Measurements from ENCODE around the gene ZNF224.

ZNF224 gene

DNA sequence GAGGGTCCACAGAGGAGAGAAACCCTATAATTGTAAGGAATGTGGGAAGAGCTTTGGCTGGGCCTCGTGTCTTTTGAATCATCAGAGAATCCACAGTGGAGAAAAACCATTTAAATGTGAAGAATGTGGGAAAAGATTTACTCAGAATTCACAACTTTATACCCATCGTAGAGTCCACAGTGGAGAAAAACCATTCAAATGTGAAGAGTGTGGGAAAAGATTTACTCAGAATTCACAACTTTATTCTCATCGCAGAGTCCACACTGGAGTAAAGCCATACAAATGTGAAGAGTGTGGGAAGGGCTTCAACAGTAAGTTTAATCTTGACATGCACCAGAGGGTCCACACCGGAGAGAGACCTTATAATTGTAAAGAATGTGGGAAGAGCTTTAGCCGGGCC is 37.8 kb downstream of the ZNF224 start:
- Histone ChIP-seq H3K4me3 (ENCODE audit: insufficient read depth in 1 of 2, low read depth in 1 of 2, low read length in 2 of 2) (peak overlapping the region in 1 of 2 experiments; percentile 3), H3K14ac (ENCODE audit: low read length in 2 of 2) (no peak overlapping the region), H4K91ac (ENCODE audit: low read length) (no peak overlapping the region), H2AK5ac (ENCODE audit: low read length, severe bottlenecking) (no peak overlapping the region), H3K36me3 (ENCODE audit: control insufficient read depth in 1 of 2, insufficient read depth in 2 of 2, low read depth in 1 of 2, low read length in 2 of 2) (peaks cover 15 to 58% of the 10 kb centered on the region in 2 experiments), H3K27me3 (ENCODE audit: control insufficient read depth in 1 of 2, insufficient read depth in 1 of 2, low read length in 2 of 2) (no peaks in the 10 kb centered on the region), H3K23ac (ENCODE audit: low read length in 2 of 2) (no peak overlapping the region), H2BK120ac (ENCODE audit: low read depth, low read length) (no peak overlapping the region), H3K9ac (ENCODE audit: low read length) (no peak overlapping the region), H2BK15ac (ENCODE audit: low read depth, poor library complexity, severe bottlenecking) (no peak overlapping the region), H2BK5ac (ENCODE audit: low read depth, low read length, poor library complexity, severe bottlenecking) (no peak overlapping the region), H3K4ac (ENCODE audit: low read depth in 1 of 2, low read length in 2 of 2) (no peak overlapping the region), H3K4me1 (ENCODE audit: control insufficient read depth, insufficient read depth, low read depth, low read length) (no peaks in the 10 kb centered on the region), H2BK12ac (ENCODE audit: low read length in 2 of 2) (no peak overlapping the region), H3K9me3 (ENCODE audit: control insufficient read depth, low read length) (peaks cover 51% of the 10 kb centered on the region), H3K18ac (ENCODE audit: low read depth in 1 of 2, low read length in 2 of 2) (no peak overlapping the region), H3K4me2 (ENCODE audit: low read length, poor library complexity, severe bottlenecking) (no peak overlapping the region), H3K79me1 (replicated peaks; ENCODE audit: low read length, poor library complexity, severe bottlenecking) (no peaks in the 10 kb centered on the region), H2AFZ (ENCODE audit: low read depth, low read length) (no peak overlapping the region), H4K8ac (ENCODE audit: low read length) (no peak overlapping the region), H3K27ac (ENCODE audit: low read length, poor library complexity, severe bottlenecking) (no peak overlapping the region)
- no peak for DNase-seq
- WGBS, result 96% methylated on average over 3 of the region's 5 CpGs

DNA sequence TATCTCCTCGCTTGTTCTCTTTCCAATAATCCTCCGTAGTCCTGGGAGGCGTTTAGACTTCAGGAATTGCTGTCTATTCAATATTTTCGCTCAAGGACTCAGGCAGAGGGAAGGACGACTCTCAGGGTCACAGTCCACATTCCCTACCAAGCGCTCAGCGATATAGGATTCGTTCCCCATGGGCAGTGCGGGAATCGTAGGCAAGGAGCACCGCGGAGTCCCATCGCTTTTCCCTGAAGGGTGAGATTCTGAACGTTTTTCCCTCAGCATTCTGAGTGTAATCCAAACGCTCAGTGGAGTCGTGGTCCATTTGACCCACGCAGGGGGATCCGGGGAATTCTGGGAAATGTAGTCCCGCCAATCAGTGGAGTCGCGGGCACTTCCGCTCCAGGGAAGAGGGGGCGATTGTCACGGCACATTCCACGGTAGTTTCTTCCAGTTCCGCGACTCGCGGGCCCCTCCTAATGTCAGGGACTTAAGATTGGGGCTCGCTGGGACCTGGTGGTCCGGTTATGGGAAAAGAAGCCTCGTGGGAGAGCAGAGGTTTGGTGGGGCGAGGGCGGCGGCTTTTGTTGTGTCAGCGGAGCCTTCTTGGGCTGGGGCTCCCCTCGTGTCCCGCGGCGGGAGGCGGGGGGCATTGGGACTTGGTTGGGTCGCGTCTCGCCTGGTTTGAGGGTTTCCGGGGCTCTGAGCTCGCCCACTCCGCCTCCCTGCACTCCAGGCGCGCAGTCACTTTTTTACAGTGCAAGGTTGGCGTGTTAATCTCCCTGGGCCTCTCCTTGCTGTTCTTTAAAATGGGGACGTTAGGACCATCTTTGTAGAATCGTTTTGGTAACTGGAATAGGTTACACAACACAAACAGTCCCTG is 47.3 kb downstream of the ZNF224 start, which contains the start of gene ZNF234:
Gene ZNF234 (plus strand): TSS at position 364 of the 868 bp plus-strand sequence. CDS start 3,079 bp downstream, outside the sequence.
- H3K9ac ChIP-seq (ENCODE audit: low read length), result peak within 1 kb of the TSS; percentile 89
- H2BK120ac ChIP-seq (ENCODE audit: low read depth, low read length), result peak within 1 kb of the TSS; percentile 66
- peak within 1 kb of the TSS in 1 of 2 experiments; percentile 83 for H3K14ac ChIP-seq (ENCODE audit: low read length in 2 of 2)
- peak within 1 kb of the TSS; percentile 63 to 77 for H3K18ac ChIP-seq (ENCODE audit: low read depth in 1 of 2, low read length in 2 of 2)
- H3K4me2 ChIP-seq (ENCODE audit: low read length, poor library complexity, severe bottlenecking), result peak within 1 kb of the TSS; percentile 81
- peak within 1 kb of the TSS; percentile 70 to 90 for H3K4ac ChIP-seq (ENCODE audit: low read depth in 1 of 2, low read length in 2 of 2)
- H2BK5ac ChIP-seq (ENCODE audit: low read depth, low read length, poor library complexity, severe bottlenecking), result no peak within 1 kb of the TSS
- H4K8ac ChIP-seq (ENCODE audit: low read length), result peak within 1 kb of the TSS; percentile 84
- H3K9me3 ChIP-seq (ENCODE audit: control insufficient read depth, low read length), result peaks cover 3% of the 10 kb centered on the region
- H3K36me3 ChIP-seq (ENCODE audit: control insufficient read depth in 1 of 2, insufficient read depth in 2 of 2, low read depth in 1 of 2, low read length in 2 of 2), result peaks cover 2 to 26% of the 10 kb centered on the region in 2 experiments
- no peak within 1 kb of the TSS for H2AK5ac ChIP-seq (ENCODE audit: low read length, severe bottlenecking)
- H2AFZ ChIP-seq (ENCODE audit: low read depth, low read length), result peak within 1 kb of the TSS; percentile 97
- H2BK15ac ChIP-seq (ENCODE audit: low read depth, poor library complexity, severe bottlenecking), result peak within 1 kb of the TSS; percentile 87
- H3K23ac ChIP-seq (ENCODE audit: low read length in 2 of 2), result peak within 1 kb of the TSS in 1 of 2 experiments; percentile 94
- under 1% methylated on average over 50 of the region's 52 CpGs for WGBS
- H3K4me3 ChIP-seq (ENCODE audit: insufficient read depth in 1 of 2, low read depth in 1 of 2, low read length in 2 of 2), result peak within 1 kb of the TSS; percentile 81 to 90
- DNase-seq, result peak; percentile 91
- H3K27ac ChIP-seq (ENCODE audit: low read length, poor library complexity, severe bottlenecking), result peak within 1 kb of the TSS; percentile 43
- peaks cover 14% of the 10 kb centered on the region for H3K79me1 ChIP-seq (replicated peaks; ENCODE audit: low read length, poor library complexity, severe bottlenecking)
- H2BK12ac ChIP-seq (ENCODE audit: low read length in 2 of 2), result no peak within 1 kb of the TSS
- H3K27me3 ChIP-seq (ENCODE audit: control insufficient read depth in 1 of 2, insufficient read depth in 1 of 2, low read length in 2 of 2), result no peaks in the 10 kb centered on the region
- no peaks in the 10 kb centered on the region for H3K4me1 ChIP-seq (ENCODE audit: control insufficient read depth, insufficient read depth, low read depth, low read length)
- H4K91ac ChIP-seq (ENCODE audit: low read length), result peak within 1 kb of the TSS; percentile 78

DNA sequence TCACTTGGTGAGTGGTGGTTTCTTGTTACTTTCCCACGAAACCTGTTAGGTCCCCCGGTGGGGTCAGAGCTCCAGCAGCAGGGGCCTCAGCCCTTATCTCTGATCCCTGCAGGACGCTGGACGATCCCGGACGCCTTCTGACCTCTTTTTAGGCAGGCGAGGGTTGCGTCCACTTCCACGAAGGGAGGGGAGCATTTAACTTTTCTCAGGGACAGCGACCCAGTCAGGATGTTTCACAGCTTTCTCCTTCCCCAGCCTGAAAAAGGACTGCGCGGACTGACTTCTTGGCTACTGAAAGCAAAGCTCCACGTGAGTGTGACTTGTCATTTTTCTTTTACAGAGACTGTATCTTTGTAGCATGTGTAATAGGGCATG is 47.9 kb downstream of the ZNF224 start:
- H4K91ac ChIP-seq (ENCODE audit: low read length), result no peak overlapping the region
- no peak overlapping the region for H3K23ac ChIP-seq (ENCODE audit: low read length in 2 of 2)
- H3K27ac ChIP-seq (ENCODE audit: low read length, poor library complexity, severe bottlenecking), result no peak overlapping the region
- no peak overlapping the region for H2BK5ac ChIP-seq (ENCODE audit: low read depth, low read length, poor library complexity, severe bottlenecking)
- peaks cover 3% of the 10 kb centered on the region for H3K9me3 ChIP-seq (ENCODE audit: control insufficient read depth, low read length)
- H2BK120ac ChIP-seq (ENCODE audit: low read depth, low read length), result no peak overlapping the region
- H3K4ac ChIP-seq (ENCODE audit: low read depth in 1 of 2, low read length in 2 of 2), result peak overlapping the region in 1 of 2 experiments; percentile 90
- H2AFZ ChIP-seq (ENCODE audit: low read depth, low read length), result peak overlapping the region; percentile 83
- peak; percentile 49 for DNase-seq
- H3K79me1 ChIP-seq (replicated peaks; ENCODE audit: low read length, poor library complexity, severe bottlenecking), result peaks cover 14% of the 10 kb centered on the region
- H3K4me1 ChIP-seq (ENCODE audit: control insufficient read depth, insufficient read depth, low read depth, low read length), result no peaks in the 10 kb centered on the region
- no peak overlapping the region for H2BK12ac ChIP-seq (ENCODE audit: low read length in 2 of 2)
- peaks cover 3 to 30% of the 10 kb centered on the region in 2 experiments for H3K36me3 ChIP-seq (ENCODE audit: control insufficient read depth in 1 of 2, insufficient read depth in 2 of 2, low read depth in 1 of 2, low read length in 2 of 2)
- H3K27me3 ChIP-seq (ENCODE audit: control insufficient read depth in 1 of 2, insufficient read depth in 1 of 2, low read length in 2 of 2), result no peaks in the 10 kb centered on the region
- WGBS, result 11% methylated on average over 11 of the region's 13 CpGs
- no peak overlapping the region for H4K8ac ChIP-seq (ENCODE audit: low read length)
- peak overlapping the region in 1 of 2 experiments; percentile 77 for H3K18ac ChIP-seq (ENCODE audit: low read depth in 1 of 2, low read length in 2 of 2)
- peak overlapping the region; percentile 81 for H3K4me2 ChIP-seq (ENCODE audit: low read length, poor library complexity, severe bottlenecking)
- peak overlapping the region; percentile 89 for H3K9ac ChIP-seq (ENCODE audit: low read length)
- H3K14ac ChIP-seq (ENCODE audit: low read length in 2 of 2), result peak overlapping the region in 1 of 2 experiments; percentile 83
- H3K4me3 ChIP-seq (ENCODE audit: insufficient read depth in 1 of 2, low read depth in 1 of 2, low read length in 2 of 2), result peak overlapping the region; percentile 81 to 90
- no peak overlapping the region for H2AK5ac ChIP-seq (ENCODE audit: low read length, severe bottlenecking)
- no peak overlapping the region for H2BK15ac ChIP-seq (ENCODE audit: low read depth, poor library complexity, severe bottlenecking)

DNA sequence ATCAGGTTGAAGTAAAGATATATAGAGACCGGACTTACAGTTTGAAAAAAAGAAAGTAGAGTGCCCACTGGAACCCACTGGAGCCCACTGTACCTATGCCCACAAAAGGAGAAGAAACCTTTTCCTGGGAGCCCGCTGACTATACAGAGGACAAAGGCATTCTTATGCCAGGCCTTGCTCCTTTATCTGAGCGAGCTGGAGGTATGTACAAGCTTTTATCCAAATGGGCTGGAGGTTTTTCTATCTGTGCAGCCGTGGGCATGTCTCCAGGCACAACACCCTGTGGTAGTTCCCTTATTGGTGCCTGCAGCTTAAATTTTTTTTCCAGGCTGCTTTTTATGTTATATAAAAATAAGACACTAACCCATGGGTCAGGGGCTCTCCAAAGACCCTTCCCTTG is 55.6 kb downstream of the ZNF224 start:
- H3K27ac ChIP-seq (ENCODE audit: low read length, poor library complexity, severe bottlenecking), result no peak overlapping the region
- H3K27me3 ChIP-seq (ENCODE audit: control insufficient read depth in 1 of 2, insufficient read depth in 1 of 2, low read length in 2 of 2), result no peaks in the 10 kb centered on the region
- no peak overlapping the region for H3K4ac ChIP-seq (ENCODE audit: low read depth in 1 of 2, low read length in 2 of 2)
- no peak overlapping the region for H3K9ac ChIP-seq (ENCODE audit: low read length)
- no peak overlapping the region for H3K14ac ChIP-seq (ENCODE audit: low read length in 2 of 2)
- H3K23ac ChIP-seq (ENCODE audit: low read length in 2 of 2), result no peak overlapping the region
- no peak overlapping the region for H3K4me3 ChIP-seq (ENCODE audit: insufficient read depth in 1 of 2, low read depth in 1 of 2, low read length in 2 of 2)
- H2AFZ ChIP-seq (ENCODE audit: low read depth, low read length), result no peak overlapping the region
- 91% methylated on average over 3 of the region's 4 CpGs for WGBS
- no peak overlapping the region for H2BK120ac ChIP-seq (ENCODE audit: low read depth, low read length)
- peaks cover 34 to 97% of the 10 kb centered on the region in 2 experiments for H3K36me3 ChIP-seq (ENCODE audit: control insufficient read depth in 1 of 2, insufficient read depth in 2 of 2, low read depth in 1 of 2, low read length in 2 of 2)
- H3K4me1 ChIP-seq (ENCODE audit: control insufficient read depth, insufficient read depth, low read depth, low read length), result no peaks in the 10 kb centered on the region
- H4K91ac ChIP-seq (ENCODE audit: low read length), result no peak overlapping the region
- no peak overlapping the region for H2AK5ac ChIP-seq (ENCODE audit: low read length, severe bottlenecking)
- peaks cover 3% of the 10 kb centered on the region for H3K79me1 ChIP-seq (replicated peaks; ENCODE audit: low read length, poor library complexity, severe bottlenecking)
- H2BK15ac ChIP-seq (ENCODE audit: low read depth, poor library complexity, severe bottlenecking), result no peak overlapping the region
- H4K8ac ChIP-seq (ENCODE audit: low read length), result no peak overlapping the region
- H3K4me2 ChIP-seq (ENCODE audit: low read length, poor library complexity, severe bottlenecking), result no peak overlapping the region
- H3K18ac ChIP-seq (ENCODE audit: low read depth in 1 of 2, low read length in 2 of 2), result no peak overlapping the region
- DNase-seq, result no peak
- peaks cover 48% of the 10 kb centered on the region for H3K9me3 ChIP-seq (ENCODE audit: control insufficient read depth, low read length)
- no peak overlapping the region for H2BK5ac ChIP-seq (ENCODE audit: low read depth, low read length, poor library complexity, severe bottlenecking)
- H2BK12ac ChIP-seq (ENCODE audit: low read length in 2 of 2), result no peak overlapping the region
